Limb (tissue), 2 donors: Measurements from ENCODE around the gene TIE1.
A peak's percentile ranks its signal among the peaks of the same experiment; 100 is the strongest.
"Not testable (repeated sequence)": the region's sequence is repeated elsewhere in the genome, so short reads cannot be mapped to it uniquely, and the experiment has no call there.

ENCODE experiments used
- DNase-seq, 2 donors: peaks; one replicate each; pipeline ENCODE4 v3.0.0-alpha.2; 2016; ENCODE audit errors: extremely low spot score in 2 of 2

Gene TIE1

DNA sequence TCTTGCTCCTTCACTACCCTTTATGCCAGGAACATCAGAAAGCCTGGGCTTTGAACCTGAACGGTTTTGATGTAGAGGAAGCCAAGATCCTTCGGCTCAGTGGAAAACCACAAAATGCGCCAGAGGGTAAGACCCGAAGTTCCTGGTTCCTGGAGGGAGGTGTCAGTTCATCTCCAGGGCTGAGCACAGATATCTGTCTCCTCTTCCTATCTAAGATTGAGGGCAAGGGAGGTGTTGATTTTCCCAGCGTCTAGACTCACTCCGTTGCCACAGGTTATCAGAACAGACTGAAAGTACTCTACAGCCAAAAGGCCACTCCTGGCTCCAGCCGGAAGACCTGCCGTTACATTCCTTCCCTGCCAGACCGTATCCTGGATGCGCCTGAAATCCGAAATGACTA lies 58.9 kb downstream of the TIE1 start:
- DNase-seq: no peak

DNA sequence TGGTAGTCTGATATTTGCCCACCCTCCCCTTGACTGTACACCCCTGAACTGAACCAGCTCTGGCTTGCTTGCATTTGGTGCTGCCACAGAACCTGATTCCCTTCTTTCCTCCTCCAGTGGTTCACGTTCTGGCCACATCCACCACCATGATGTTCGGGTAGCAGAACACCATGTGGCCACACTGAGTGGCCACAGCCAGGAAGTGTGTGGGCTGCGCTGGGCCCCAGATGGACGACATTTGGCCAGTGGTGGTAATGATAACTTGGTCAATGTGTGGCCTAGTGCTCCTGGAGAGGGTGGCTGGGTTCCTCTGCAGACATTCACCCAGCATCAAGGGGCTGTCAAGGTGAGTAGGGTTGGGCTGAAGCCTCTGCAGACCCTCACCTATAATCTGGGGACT lies 59.8 kb downstream of the TIE1 start:
- DNase-seq: no peak

DNA sequence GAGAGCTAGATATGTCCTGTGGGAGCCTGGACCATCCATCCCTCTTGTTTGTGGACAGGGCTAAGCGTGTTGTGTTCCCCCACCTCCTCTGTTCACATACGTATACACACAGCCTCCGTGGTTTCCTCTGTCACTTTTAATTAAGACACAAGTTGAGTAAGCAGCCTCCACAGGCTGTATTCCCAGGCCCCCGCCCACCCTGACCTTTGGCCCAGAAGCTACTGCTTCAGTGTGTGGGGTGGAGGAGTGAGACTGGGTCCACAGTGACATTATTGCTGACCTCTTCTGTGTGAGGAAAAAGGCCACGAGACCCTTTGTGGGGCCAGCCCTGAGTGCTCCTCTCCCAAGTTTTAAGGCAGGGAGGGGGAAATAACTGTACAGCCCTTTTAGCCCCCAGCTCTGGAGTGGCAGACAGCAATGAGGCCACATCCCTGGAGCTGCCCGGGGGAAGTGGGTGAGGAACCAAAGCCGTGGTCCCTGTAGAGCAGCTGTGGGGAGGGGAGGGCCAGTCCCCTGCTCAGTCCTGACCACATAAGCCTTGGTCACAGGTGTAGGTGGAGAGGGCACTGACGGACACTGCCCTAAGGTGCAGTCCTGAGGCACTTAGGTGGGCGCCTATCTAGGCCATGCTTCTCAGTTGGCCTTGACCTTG lies 62.6 kb downstream of the TIE1 start:
- DNase-seq: no peak

DNA sequence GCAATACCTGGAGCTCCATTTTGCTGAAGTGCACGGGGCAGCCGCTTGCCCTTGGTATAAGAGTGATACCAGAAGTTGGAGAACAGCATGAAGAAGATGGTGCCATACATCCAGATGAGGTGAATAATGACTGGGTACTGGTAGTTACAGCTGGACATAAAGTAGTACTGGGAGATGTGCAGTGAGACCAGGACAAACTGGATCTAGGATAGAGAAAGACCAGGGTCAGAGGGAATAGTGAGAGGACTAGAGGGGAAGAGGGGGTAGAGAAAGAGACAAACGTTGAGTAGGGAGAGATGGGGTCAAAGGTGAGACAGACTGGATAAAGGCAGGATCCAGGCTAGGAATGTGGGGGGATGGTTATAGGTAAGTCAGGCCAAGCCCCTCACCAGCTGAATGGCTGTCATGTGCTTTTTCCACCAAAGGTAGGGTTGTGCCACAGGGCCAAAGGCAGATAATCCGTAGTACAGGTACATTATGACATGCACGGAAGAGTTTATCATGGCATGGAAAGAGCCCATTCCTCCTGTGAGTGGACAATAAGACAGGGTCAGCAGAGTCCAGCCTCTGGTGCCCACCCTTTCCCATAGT lies 63.2 kb downstream of the TIE1 start:
- DNase-seq: no peak

DNA sequence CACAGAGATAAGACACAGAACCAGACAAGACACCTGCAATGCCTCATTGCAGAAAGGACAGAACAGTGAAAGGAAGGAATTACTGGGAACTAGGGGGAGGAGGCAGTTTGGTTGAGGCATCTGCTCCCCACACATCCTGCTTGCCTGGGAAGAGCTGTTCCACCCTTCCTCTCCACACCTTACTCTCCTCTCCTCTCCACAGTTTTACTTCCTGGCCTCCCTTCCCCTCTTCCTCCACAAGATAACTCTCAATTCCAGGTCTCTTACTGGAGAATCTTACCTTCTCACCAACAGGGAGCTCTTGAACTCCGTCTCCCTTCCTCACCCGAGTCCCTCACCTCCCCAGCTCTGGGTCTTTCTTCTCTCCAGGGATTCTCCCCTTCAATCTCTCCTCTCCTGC lies 64.9 kb downstream of the TIE1 start:
- DNase-seq: no peak

DNA sequence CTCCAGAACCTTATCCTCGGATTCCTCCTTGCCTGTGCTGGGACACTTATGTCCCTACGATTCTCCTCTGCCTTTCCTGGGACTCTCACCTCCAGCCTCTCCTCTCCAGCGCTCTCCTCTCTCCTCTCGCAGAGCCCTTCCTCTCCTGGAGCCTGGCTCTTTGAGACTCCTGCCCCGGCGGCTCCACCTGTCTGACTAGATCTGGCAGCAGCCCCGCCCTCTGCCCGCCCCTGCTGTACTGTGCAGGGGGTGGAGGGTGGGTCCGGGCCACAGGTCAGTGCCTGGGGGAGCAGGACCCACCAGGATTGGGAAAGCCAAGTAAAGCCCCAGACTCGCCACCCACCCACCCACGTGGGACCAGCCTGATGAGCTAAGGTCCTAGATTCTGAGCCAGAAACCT lies 65.4 kb downstream of the TIE1 start:
- DNase-seq: no peak

DNA sequence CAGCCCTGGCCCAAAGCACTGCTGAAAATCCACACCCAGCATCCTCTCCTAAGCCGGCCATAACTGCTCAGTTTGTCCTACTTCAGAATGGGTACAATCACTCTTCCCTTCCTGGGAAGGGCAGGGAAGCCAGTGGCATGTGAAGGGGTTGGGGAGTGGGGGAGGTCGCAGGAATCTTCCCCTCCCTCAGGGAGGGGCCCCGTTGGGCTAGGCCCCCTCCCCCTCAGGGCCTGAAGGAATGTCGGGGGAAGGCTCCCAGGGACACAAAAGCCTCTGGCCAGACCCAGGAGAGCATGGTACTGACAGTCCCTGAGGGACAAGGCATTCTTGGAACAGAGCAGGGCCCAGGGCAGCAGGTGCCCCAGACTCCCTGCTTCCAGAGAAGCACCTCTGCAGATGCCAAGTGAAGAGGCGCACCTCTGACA lies 65.8 kb downstream of the TIE1 start:
- DNase-seq: no peak

DNA sequence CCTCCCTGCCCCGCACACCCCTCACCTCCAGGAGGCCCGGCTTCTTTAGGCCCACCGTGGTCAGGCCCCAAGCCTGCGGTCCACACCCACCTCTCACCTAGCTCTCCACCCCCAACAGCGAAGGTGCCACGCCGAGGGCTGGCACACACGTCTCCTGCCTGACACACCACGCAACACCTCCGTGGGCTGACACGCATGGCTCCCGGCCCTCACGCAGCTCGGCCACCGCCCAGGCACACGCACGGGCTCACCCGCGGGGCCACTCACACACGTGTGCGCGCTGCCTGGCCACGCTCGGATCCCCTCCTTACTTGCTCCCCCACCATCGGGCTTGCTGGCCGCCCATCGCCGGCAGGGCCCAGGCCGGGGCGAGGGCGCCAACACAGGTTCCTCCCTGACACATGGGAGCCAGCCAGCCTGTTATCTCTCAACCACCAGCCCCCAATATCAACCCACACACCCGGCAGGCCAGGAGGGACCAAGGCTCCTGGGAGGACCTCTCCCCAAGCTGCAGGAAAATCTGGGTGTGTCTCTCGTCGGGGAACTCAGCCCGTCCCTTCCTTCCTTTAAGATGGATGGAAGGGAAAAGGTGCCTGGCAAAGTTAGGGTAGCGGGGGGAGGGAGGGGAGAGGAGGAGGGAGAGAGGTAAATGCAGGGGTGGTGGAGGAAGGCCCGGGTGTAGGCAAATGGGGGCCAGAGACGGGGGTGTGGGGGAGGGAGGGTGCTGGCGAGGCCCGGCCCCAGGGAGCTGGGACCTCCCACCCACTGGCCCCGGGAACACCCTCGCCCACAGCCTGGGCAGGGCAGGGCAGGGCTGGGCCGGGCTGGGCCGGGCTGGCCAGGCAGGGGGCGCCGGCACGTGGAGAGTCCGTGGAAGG lies 66.5 kb downstream of the TIE1 start:
- DNase-seq: peak in 1 of 2 donors; percentile 45

DNA sequence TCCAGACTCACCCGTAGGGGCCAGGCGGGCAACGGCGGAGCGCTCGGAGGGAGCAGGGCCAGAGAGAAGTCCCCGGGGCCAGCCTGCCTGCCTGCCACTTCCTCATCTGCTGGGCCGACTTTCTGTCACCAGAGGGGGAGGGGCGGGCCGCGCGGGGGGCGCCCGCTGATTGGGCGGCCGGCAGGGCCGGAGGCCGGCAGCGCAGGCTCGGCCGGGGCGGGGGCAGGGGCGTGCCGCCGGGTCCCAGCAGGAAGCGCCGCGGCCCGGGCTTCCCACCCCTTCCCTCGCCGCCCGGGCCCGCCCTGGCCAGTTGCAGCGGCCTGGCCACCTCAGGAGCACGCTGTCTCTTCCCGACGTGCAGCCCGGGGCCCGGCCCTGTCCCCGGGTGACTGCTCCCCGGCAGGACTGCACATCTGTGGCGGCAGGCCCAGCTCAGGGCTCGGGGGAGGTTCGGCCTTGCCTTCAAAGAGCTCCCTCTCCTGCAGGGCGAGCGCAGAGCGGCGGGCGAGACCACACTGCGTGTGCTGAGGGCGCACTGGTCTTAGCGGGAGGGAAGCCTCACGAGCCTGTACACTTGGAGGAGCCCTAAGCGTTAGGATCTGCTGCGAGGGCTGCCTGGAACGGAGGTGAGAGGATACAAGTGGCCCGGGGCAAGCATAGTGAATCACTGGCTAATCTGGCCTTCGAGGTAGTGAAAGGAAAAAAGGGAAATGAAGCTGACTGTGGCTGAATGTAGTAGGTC lies 67.3 kb downstream of the TIE1 start, which contains the start of gene ELOVL1:
ELOVL1 (minus strand) TSS at position 108 of the 742 bp plus-strand sequence. CDS start 2,402 bp downstream, outside the sequence.
- DNase-seq: peak; percentile 87 to 91

DNA sequence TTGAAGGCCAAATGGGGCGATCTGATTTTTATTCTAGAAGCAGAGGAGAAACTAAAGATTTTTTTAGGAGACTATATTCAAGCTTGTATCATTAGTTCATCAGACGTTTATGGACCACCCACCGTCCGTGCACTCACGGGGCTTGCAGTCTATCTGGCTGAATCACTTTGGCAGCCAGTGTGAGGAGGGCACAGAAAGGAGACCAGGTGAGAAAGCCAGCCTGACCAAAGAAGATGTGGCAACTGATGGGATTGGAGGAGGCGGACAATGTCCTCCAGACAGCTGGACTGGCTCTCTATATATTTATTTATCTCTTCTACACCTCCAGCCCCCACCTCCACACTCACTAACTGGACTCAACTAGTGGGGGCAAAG lies 67.9 kb downstream of the TIE1 start:
- no peak for DNase-seq

DNA sequence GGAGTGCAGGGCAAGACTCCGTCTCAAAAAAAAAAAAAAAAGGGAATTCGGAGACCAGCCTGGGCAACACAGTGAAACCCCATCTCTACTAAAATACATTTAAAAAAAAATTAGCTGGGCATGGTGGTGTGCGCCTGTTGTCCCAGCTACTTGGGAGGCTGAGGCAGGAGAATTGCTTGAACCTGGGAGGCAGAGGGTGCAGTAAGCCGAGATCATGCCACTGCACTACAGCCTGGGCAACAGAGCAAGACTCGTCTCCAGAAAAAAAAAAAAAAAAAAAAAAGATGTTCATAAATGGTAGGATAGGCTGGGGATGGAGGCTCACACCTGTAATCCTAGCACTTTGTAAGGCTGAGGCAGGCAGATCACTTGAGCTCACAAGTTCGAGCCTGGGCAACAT lies 69.0 kb downstream of the TIE1 start:
- not testable (repeated sequence) for DNase-seq

DNA sequence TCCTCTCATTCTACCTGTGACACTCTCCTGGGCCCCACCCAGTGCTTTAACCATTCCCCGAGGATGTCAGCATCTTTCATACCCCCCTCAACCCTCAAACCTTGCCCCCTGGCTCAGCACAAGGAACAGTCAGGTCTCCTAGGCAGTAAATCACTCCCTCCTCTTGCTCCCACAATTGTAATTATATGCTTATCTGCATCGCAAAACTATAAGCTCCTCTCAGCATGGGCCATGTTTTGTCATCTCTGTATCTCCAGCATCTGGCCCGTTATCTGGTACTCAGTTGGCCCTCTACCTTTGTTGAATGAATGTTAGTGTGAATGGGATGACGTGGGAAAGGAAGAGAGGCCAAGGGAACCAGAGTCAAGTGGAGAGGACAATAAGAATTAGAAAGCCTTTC lies 69.8 kb downstream of the TIE1 start:
- no peak for DNase-seq

DNA sequence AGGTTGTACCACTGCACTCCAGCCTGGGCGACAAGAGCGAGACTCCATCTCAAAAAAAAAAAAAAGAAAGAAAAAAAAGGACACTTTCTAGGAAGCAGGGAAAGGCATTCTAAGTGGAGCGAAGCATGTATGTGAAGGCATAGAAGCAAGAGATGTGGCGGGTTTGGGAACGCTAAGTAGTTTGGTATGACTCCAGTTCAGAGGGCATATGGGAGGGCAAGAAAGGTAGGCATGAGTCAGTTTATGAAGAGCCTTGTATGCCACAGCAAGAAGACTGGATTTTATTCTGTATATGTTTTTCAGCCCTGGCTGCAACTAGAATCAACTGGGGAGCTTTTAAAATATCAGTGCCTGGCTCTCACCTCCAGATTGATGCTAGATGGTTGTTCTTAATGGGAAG lies 71.4 kb downstream of the TIE1 start:
- DNase-seq: no peak
